ENCODE measurements around the gene OR4K17.
"Not testable (repeated sequence)": the region's sequence is repeated elsewhere in the genome, so short reads cannot be mapped to it uniquely, and the experiment has no call there.

Gene OR4K17, protein sequence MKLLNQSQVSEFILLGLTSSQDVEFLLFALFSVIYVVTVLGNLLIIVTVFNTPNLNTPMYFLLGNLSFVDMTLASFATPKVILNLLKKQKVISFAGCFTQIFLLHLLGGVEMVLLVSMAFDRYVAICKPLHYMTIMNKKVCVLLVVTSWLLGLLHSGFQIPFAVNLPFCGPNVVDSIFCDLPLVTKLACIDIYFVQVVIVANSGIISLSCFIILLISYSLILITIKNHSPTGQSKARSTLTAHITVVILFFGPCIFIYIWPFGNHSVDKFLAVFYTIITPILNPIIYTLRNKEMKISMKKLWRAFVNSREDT

DNA sequence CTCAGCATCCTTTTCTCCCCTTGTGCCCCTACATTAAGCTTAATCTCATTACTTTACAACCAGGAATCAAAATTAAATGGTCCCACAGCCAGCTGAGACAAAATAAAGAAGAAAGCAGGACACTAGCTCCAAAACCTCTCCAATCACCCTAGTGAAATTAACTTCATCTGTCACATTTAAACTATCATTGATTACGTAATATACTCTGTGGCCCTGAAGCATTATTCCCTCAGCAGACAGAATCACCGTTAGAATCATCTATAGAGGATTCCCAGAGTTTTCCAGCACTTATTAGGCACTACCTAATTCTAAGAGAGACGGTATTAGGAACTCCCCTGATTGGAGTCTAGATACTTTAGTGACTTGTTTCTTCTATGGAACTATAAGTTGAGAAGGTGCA lies at the start of gene OR4K17:
OR4K17 (plus strand) TSS at position 302 of the 400 bp plus-strand sequence. CDS start 6,761 bp downstream, outside the sequence.
- no peak for DNase-seq (ENCODE audit: low read depth in 2 of 2)

DNA sequence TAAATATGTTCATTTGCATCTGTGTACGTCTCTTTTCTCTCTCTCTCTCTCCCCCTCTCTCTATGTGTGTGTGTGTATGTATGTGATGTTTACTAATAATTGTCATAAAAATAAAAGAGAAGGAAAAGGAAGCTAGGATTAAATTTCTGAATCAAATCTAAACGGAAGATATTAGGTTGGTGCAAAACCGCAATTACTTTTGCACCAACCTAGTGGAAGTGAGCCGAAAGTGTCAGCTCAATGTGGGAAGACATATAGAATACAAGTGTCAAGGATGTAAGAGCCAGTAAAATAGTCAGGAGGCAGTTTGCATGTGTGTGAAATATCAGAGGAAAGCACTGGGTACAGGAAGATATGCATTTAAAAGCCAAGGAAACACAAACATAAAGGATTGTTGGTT lies 18.5 kb upstream of the OR4K17 start:
- no peak for DNase-seq (ENCODE audit: low read depth in 2 of 2)

DNA sequence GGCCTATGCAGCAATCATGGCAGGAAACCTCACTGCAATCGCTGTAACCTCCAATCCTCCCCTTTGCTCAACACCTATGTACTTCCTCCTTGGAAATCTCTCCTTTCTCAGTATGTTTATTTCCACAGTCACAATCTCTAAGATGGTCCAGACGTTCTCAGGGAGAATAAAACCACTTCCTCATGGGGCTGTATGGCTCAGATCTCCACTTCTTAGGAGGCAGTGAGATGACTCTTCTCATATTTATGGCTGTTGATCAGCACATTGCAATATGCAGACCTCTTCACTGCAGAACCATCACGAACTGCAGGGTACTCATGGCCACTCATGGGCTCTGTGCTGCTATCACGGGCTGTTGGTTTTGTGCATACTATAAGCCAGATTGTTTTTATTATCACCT lies 17.1 kb upstream of the OR4K17 start:
- DNase-seq (ENCODE audit: low read depth in 2 of 2) = no peak

- DNase-seq (ENCODE audit: low read depth in 2 of 2) = not testable (repeated sequence)
These were observed 11.4 kb upstream of the OR4K17 start for GRCh38 chr14:20098926-20099770.

DNA sequence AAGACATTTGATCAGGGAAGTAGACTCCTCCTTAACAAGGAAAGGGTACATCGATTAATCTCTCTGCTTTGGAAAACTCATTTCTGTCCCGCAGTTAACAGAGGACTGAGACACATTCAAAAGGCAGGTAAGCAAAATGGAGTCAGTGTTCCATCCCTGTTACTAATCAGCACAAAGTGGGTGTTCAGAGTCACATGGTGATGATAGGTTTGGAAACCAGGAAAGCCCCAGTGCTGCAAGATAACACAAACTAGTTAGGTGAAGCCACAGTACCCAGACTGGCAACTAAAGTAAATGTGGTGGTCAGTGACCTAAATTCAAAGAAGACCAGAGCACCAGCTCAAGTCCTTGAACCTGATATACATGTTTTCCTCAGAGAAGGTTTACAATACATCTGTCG lies 1.8 kb downstream of the OR4K17 start:
- no peak for DNase-seq (ENCODE audit: low read depth in 2 of 2)

GRCh38 chr14:20116748-20117147 lies 6.2 kb downstream of the OR4K17 start:
- no peak for DNase-seq (ENCODE audit: low read depth in 2 of 2)

DNA sequence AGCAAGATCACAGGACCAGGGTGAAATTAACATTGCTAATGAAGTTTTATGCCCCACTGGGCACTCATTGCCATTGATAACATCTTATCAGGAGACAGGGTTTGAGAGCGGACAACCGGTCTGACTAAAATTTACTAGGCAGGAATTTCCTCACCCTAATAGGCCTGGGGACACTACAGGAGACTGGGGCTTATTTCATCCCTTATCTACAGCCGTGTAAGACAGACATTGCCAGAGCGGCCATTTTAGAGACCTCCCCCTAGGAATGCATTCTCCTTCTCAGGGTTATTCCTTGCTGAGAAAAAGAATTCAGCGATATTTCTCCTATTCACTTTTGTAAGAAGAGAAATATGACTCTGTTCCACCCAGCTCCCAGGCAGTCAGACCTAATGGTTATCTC lies 8.3 kb downstream of the OR4K17 start:
- DNase-seq (ENCODE audit: low read depth in 2 of 2) = no peak

GRCh38 chr14:20138520-20138919 lies 28.0 kb downstream of the OR4K17 start, which contains the start of gene OR4N5:
Gene OR4N5, plus strand, starts transcription at chr14:20138820. Its CDS starts 4,916 bp downstream, at chr14:20143736.
- no peak for DNase-seq (ENCODE audit: low read depth in 2 of 2)

DNA sequence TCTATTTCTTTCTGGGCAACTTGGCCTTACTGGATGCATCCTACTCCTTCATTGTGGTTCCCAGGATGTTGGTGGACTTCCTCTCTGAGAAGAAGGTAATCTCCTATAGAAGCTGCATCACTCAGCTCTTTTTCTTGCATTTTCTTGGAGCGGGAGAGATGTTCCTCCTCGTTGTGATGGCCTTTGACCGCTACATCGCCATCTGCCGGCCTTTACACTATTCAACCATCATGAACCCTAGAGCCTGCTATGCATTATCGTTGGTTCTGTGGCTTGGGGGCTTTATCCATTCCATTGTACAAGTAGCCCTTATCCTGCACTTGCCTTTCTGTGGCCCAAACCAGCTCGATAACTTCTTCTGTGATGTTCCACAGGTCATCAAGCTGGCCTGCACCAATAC lies 33.4 kb downstream of the OR4K17 start:
- no peak for DNase-seq (ENCODE audit: low read depth in 2 of 2)

- DNase-seq (ENCODE audit: low read depth in 2 of 2) = no peak
These were observed 34.3 kb downstream of the OR4K17 start for GRCh38 chr14:20144820-20145219.

- no peak for DNase-seq (ENCODE audit: low read depth in 2 of 2)
These were observed 53.9 kb downstream of the OR4K17 start for GRCh38 chr14:20164462-20164861.

DNA sequence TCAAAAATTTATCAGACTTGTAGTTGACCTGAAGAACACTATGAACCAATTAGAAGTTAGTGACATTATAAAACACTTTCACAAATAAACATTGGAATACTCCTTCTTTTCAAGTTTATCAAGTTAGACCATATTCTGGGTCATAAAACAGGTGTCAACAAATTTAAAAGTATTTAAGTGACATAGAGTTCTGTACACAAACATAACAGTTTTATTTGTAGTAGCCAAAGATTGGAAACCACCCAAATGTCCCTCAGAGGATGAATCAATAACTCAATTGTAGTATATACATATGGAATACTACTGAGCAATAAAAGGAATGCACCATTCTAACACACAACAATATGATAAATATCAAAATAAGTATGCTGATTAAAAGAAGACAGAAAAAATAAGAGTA lies 56.6 kb downstream of the OR4K17 start:
- no peak for DNase-seq (ENCODE audit: low read depth in 2 of 2)

DNA sequence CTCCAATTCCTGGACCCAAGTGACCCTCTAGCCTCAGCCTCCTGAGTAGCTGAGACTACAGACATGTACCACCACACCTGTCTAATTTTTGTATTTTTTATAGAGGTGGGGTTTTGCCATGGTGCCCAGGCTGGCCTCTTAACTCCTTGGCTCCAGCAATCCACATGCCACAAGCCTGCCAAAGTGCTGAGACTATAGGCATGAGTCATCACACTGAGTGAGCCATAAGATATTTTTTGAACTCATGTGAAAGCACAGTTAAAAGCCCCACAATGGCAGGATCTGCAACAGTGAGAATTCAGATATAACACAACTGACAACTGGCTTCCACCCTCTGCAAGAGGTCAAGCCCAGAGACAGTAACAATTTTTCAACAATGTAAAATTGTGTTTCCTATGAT lies 59.3 kb downstream of the OR4K17 start:
- not testable (repeated sequence) for DNase-seq (ENCODE audit: low read depth in 2 of 2)
